HepG2 (cell line): ENCODE data around the gene RPS6KB2.

Experiments used
- CEBPB ChIP-seq: IDR thresholded peaks from 2 replicates; pipeline ENCODE4 v1.6.1; 2011; ENCODE audit warnings: low read depth, low read length, improper control_type of control experiment, borderline replicate concordance
- ZBTB20 ChIP-seq: sonication (generic); formaldehyde crosslinking; IDR thresholded peaks from 2 replicates; pipeline ENCODE4 v1.8.1; 2023; ENCODE audit warnings: missing genetic modification reagents, low read depth, mild to moderate bottlenecking, borderline replicate concordance
- ZBTB34 ChIP-seq: sonication (generic); formaldehyde crosslinking; IDR thresholded peaks from 2 replicates; pipeline ENCODE4 v1.8.0; 2022; ENCODE audit warnings: mild to moderate bottlenecking, missing genetic modification reagents

- TF ChIP-seq ZBTB34 (CRISPR knock-in tag) (no peak), ZBTB20 (CRISPR knock-in tag) (no peak), CEBPB (no peak)
Measured at GRCh38 chr11:67451658-67451976, 23.3 kb downstream of the RPS6KB2 start.
